Chondrocyte (in vitro differentiated cells): ENCODE results near the gene TMEM156. TPM values are rescaled to one million over a fixed set of nuclear protein-coding genes. Genes with fewer than 3 reads are reported as not detected.

Source experiments
- DNase-seq: peaks from one replicate; pipeline ENCODE4 v3.0.0; 2021; ENCODE audit warnings: mixed read lengths, low spot score
- H3K27ac Mint-ChIP-seq: one replicate; pipeline ENCODE4 v1.8.0; 2021; ENCODE audit warnings: mild to moderate bottlenecking, moderate library complexity, mixed read lengths; ENCODE audit not compliant: unreplicated experiment
- H3K27me3 Mint-ChIP-seq: 2 replicates; pipeline ENCODE4 v1.8.0; 2021; ENCODE audit warnings: low read depth, mixed read lengths
- H3K36me3 Mint-ChIP-seq: 2 replicates; pipeline ENCODE4 v1.8.0; 2021; ENCODE audit warnings: low read depth, mixed read lengths
- H3K4me1 Mint-ChIP-seq: 2 replicates; pipeline ENCODE4 v1.8.0; 2021; ENCODE audit warnings: low read depth, mild to moderate bottlenecking, mixed read lengths
- H3K4me3 Mint-ChIP-seq: one replicate; pipeline ENCODE4 v1.8.0; 2021; ENCODE audit warnings: mild to moderate bottlenecking, moderate library complexity, mixed read lengths; ENCODE audit not compliant: unreplicated experiment
- H3K9me3 Mint-ChIP-seq: 2 replicates; pipeline ENCODE4 v1.8.0; 2021; ENCODE audit warnings: low read depth, mixed read lengths
- total RNA-seq: library from RNA; stranded (reverse); gene quantifications from 3 replicates; pipeline ENCODE4 v1.2.1, GENCODE V29; 2021
- TF ChIP-seq, protein P1 (sequence below): fragments of 200-600 bp; sonication (generic); IDR thresholded peaks from 2 replicates; pipeline ENCODE4 v1.5.0; 2021; ENCODE audit warnings: antibody characterized with exemption, mild to moderate bottlenecking, moderate library complexity

TMEM156 gene
- total RNA-seq, 1 donor from 2014 or later = 0.32 TPM

DNA sequence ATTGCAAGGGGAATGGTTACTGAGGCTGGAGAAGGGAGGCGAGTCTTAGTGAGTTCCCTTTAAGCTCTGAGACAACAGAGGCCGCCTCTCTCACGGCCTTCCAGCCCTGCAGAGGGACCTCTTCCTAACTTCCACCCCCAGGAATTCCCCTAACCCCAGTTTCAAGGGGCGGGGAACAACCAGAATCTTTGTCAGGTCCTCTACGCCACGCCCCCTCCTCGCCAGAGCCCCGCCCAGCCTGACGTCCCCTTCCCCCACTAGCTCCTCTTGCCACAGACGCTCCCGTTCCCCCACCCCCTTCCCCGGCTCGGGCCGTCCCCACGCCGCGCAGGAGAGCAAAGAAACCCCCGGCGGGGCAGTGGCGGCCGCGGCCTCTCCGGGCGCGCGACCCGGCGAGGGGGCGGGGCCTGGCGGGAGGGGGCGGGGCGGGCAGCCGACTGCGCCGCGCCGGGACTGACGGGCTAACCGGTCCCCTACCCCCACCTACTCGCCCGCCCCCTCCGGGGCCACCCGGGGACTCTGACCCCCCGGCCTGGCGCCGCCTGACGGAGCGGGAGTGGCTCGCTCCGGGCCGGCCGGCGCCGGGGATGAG is 12.3 kb upstream of the TMEM156 start:
- Mint-ChIP-seq H3K27me3 (no peaks in the 10 kb centered on the region), H3K4me1 (peaks cover 54% of the 10 kb centered on the region), H3K9me3 (no peaks in the 10 kb centered on the region), H3K36me3 (no peaks in the 10 kb centered on the region), H3K27ac (peak overlapping the region; percentile 85), H3K4me3 (peak overlapping the region; percentile 77)
- no peak for DNase-seq
- TF ChIP-seq, protein P1, sequence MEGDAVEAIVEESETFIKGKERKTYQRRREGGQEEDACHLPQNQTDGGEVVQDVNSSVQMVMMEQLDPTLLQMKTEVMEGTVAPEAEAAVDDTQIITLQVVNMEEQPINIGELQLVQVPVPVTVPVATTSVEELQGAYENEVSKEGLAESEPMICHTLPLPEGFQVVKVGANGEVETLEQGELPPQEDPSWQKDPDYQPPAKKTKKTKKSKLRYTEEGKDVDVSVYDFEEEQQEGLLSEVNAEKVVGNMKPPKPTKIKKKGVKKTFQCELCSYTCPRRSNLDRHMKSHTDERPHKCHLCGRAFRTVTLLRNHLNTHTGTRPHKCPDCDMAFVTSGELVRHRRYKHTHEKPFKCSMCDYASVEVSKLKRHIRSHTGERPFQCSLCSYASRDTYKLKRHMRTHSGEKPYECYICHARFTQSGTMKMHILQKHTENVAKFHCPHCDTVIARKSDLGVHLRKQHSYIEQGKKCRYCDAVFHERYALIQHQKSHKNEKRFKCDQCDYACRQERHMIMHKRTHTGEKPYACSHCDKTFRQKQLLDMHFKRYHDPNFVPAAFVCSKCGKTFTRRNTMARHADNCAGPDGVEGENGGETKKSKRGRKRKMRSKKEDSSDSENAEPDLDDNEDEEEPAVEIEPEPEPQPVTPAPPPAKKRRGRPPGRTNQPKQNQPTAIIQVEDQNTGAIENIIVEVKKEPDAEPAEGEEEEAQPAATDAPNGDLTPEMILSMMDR = no peak

DNA sequence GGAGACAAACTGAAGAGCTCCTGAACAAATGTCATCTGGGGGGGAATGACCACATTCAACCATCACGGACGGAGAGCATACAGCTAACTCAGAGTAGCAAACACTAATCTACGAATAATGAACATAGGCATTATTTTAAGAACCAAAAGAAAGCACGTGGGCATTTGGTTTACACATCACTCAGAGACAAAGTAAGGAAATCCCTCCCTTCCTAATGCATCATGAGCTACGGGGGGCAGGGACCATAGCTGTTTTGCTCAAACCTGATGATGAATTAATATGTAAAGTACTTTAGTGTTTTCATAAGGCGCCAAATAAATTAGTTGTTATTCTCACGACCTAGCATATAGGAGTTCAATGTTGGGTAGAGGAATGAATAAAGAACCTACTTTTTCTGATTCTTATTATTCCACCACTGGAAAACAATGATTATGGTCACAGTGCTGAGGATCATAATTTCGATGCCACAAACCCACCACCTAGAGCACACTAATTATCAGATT is 11.7 kb upstream of the TMEM156 start:
- no peak for DNase-seq
- H3K4me3 Mint-ChIP-seq = peak overlapping the region; percentile 77
- H3K4me1 Mint-ChIP-seq = peaks cover 58% of the 10 kb centered on the region
- TF ChIP-seq, protein P1 = no peak
- H3K27ac Mint-ChIP-seq = peak overlapping the region; percentile 85
- H3K27me3 Mint-ChIP-seq = no peaks in the 10 kb centered on the region
- H3K36me3 Mint-ChIP-seq = no peaks in the 10 kb centered on the region
- H3K9me3 Mint-ChIP-seq = no peaks in the 10 kb centered on the region

GRCh38 chr4:39043058-39043860 is 11.1 kb upstream of the TMEM156 start:
- TF ChIP-seq, protein P1 = no peak
- no peaks in the 10 kb centered on the region for H3K36me3 Mint-ChIP-seq
- no peaks in the 10 kb centered on the region for H3K9me3 Mint-ChIP-seq
- H3K27me3 Mint-ChIP-seq = no peaks in the 10 kb centered on the region
- peak overlapping the region; percentile 77 for H3K4me3 Mint-ChIP-seq
- peaks cover 55% of the 10 kb centered on the region for H3K4me1 Mint-ChIP-seq
- H3K27ac Mint-ChIP-seq = peak overlapping the region; percentile 85
- DNase-seq = no peak

DNA sequence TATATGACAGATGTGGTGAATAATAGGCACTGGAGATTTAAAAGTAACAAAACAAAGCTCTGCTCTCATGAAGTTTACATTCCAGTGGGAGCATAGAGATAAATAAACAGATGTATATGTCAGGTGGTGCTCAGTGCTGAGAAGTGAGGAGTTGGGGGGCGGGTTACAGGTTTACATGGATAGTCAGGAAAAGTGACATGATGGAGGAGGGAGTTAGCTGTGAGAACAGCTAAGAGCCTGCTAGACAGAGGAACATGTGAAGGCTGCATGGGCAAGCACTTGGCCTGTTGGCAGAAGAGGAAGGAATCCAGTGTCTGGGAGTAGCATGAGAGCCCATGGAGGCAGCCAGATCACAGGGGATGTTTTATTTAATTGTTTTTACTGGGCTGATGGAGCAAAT is 10.2 kb upstream of the TMEM156 start:
- H3K36me3 Mint-ChIP-seq = no peaks in the 10 kb centered on the region
- no peak overlapping the region for H3K4me3 Mint-ChIP-seq
- H3K27ac Mint-ChIP-seq = peak overlapping the region; percentile 75
- TF ChIP-seq, protein P1 = no peak
- no peak for DNase-seq
- H3K27me3 Mint-ChIP-seq = no peaks in the 10 kb centered on the region
- peaks cover 55% of the 10 kb centered on the region for H3K4me1 Mint-ChIP-seq
- H3K9me3 Mint-ChIP-seq = no peaks in the 10 kb centered on the region

GRCh38 chr4:39039108-39039507 is 6.9 kb upstream of the TMEM156 start:
- H3K4me3 Mint-ChIP-seq = no peak overlapping the region
- H3K27me3 Mint-ChIP-seq = no peaks in the 10 kb centered on the region
- H3K27ac Mint-ChIP-seq = no peak overlapping the region
- H3K36me3 Mint-ChIP-seq = no peaks in the 10 kb centered on the region
- H3K4me1 Mint-ChIP-seq = peaks cover 54% of the 10 kb centered on the region
- H3K9me3 Mint-ChIP-seq = no peaks in the 10 kb centered on the region
- TF ChIP-seq, protein P1 = no peak
- no peak for DNase-seq
